K562 (cell line): Measurements from ENCODE around the gene RBM44. TPM values are rescaled to one million over a fixed set of nuclear protein-coding genes. Genes with fewer than 3 reads are reported as not detected.

Source experiments
- ATAC-seq: fragments of 200-7000 bp; cut with Tn5 transposase; 3 replicates; pipeline ENCODE4 v1.9.1; 2020; ENCODE audit warnings: moderate library complexity
- BruUV-seq: library from RNA; stranded (reverse); fragments of 400-500 nt; replicated peaks from 2 replicates; lab custom pipeline; 2021; lab: Mats Ljungman, UMichigan
- CTCF ChIA-PET: fragments of 300-600 bp; formaldehyde crosslinking; extraction: SDS; loops from one replicate; lab custom pipeline; 2021; ENCODE audit warnings: low intra/inter-chr PET ratio; lab: Yijun Ruan, JAX
- POLR2A ChIA-PET: fragments of 300-600, 350-650 bp; sonication (Branson Sonifier 250); formaldehyde crosslinking; extraction: SDS; loops from one replicate; lab custom pipeline; 2021; ENCODE audit warnings: antibody characterized with exemption, inconsistent platforms; lab: Yijun Ruan, JAX
- DNase-seq, 4 experiments: peaks; one replicate each; pipeline versions ENCODE4 v3.0.0 to v3.0.0-alpha.2; 2011 to 2018; ENCODE audit warnings: low spot score in 3 of 4, mixed read lengths in 3 of 4; ENCODE audit errors: extremely low read depth in 1 of 4
- FAIRE-seq: peaks from 2 replicates; lab custom pipeline; 2011; peaks lifted over from hg19 to GRCh38; lab: Jason Lieb, UNC
- H2AFZ ChIP-seq: 2 replicates; pipeline ENCODE4 v1.6.0; 2011; ENCODE audit warnings: low read depth, low read length, control low read depth, inconsistent platforms
- H3K27ac ChIP-seq: fragments of 200-600 bp; 3 replicates; pipeline ENCODE4 v1.8.0; 2011; ENCODE audit warnings: low read depth, mild to moderate bottlenecking, control low read depth, inconsistent platforms, low read length, moderate library complexity, mixed read lengths; ENCODE audit errors: extremely low read depth
- H3K27me3 ChIP-seq, 2 experiments: fragments of 300-600 bp in 1 of 2; 2 replicates in 1 of 2; 3 replicates in 1 of 2; pipeline versions ENCODE4 v1.6.0 to v1.8.0; 2011; ENCODE audit warnings: inconsistent platforms in 2 of 2, low read length in 2 of 2, mild to moderate bottlenecking in 1 of 2, mixed read lengths in 1 of 2, moderate library complexity in 1 of 2; ENCODE audit not compliant: control insufficient read depth in 2 of 2, insufficient read depth in 2 of 2
- H3K36me3 ChIP-seq: fragments of 300-600 bp; 3 replicates; pipeline ENCODE4 v1.8.0; 2011; ENCODE audit warnings: mild to moderate bottlenecking, low read length, inconsistent platforms; ENCODE audit not compliant: control insufficient read depth, insufficient read depth
- H3K4me1 ChIP-seq, 2 experiments: fragments of 200-600 bp in 1 of 2; replicated peaks in 1 of 2; 2 replicates in 1 of 2; 3 replicates in 1 of 2; pipeline versions ENCODE4 v1.5.1 to v1.8.0; 2011; ENCODE audit warnings: inconsistent platforms in 2 of 2, low read length in 2 of 2, mild to moderate bottlenecking in 1 of 2, mixed read lengths in 1 of 2, moderate library complexity in 1 of 2; ENCODE audit not compliant: control insufficient read depth in 2 of 2, insufficient read depth in 2 of 2
- H3K4me2 ChIP-seq: 2 replicates; pipeline ENCODE4 v1.6.1; 2011; ENCODE audit warnings: low read length, control low read depth, inconsistent platforms, mixed read lengths; ENCODE audit not compliant: insufficient read depth
- H3K4me3 ChIP-seq: fragments of 200-600 bp; sonication (generic), shearing (Covaris generic); 2 replicates; pipeline ENCODE4 v1.5.1; 2016; ENCODE audit warnings: control low read depth, inconsistent platforms
- H3K79me2 ChIP-seq: fragments of 200-600 bp; 3 replicates; pipeline ENCODE4 v1.8.0; 2011; ENCODE audit warnings: low read length, inconsistent platforms; ENCODE audit not compliant: control insufficient read depth, insufficient read depth
- H3K9ac ChIP-seq, 2 experiments: 2 replicates each; pipeline versions ENCODE4 v1.6.0 to v1.6.1; 2011; ENCODE audit warnings: low read depth in 2 of 2, low read length in 2 of 2, control low read depth in 1 of 2, inconsistent platforms in 1 of 2, mild to moderate bottlenecking in 1 of 2, mixed read lengths in 1 of 2; ENCODE audit not compliant: insufficient read depth in 1 of 2
- H3K9me1 ChIP-seq: one replicate; pipeline ENCODE4 v1.6.0; 2011; ENCODE audit warnings: inconsistent platforms, mild to moderate bottlenecking, low read length, moderate library complexity; ENCODE audit not compliant: control insufficient read depth, insufficient read depth
- H3K9me3 ChIP-seq: replicated peaks from 2 replicates; pipeline ENCODE4 v1.5.1; 2011; ENCODE audit warnings: low read depth, low read length, inconsistent platforms; ENCODE audit not compliant: control insufficient read depth, insufficient read depth
- H4K20me1 ChIP-seq: replicated peaks from 2 replicates; pipeline ENCODE4 v1.6.1; 2011; ENCODE audit warnings: low read length, inconsistent platforms, mixed read lengths; ENCODE audit not compliant: control insufficient read depth, insufficient read depth
- DIDO1 ChIP-seq: fragments of 450-650 bp; IDR thresholded peaks from 2 replicates; pipeline ENCODE4 v1.6.1; 2016; ENCODE audit warnings: low read depth, missing biosample characterization, missing genetic modification characterization
- LARP7 ChIP-seq: fragments of 450-650 bp; IDR thresholded peaks from 2 replicates; pipeline ENCODE4 v1.6.1; 2016
- ZNF644 ChIP-seq: fragments of 200-800 bp; sonication (Bioruptor generic); IDR thresholded peaks from 2 replicates; pipeline ENCODE4 v1.6.1; 2016; ENCODE audit warnings: low read depth, missing genetic modification characterization, missing compliant biosample characterization
- WGBS: fragments of 100-300 bp; shearing (Covaris generic); methylation state at CpG from one replicate; pipeline ENCODE4 v1.1.6; 2016; ENCODE audit warnings: low coverage, mixed read lengths; ENCODE audit not compliant: insufficient coverage; ENCODE audit errors: missing lambda C conversion rate; 5-methylcytosine and 5-hydroxymethylcytosine counted together
- in situ Hi-C: fragments of 300-500 bp; cut with MboI; formaldehyde crosslinking; loops from 4 replicates; pipeline ENCODE4 v1.15.0; 2018; ENCODE audit warnings: inconsistent platforms, mixed read lengths
- intact Hi-C: fragments of 100-400 bp; cut with micrococcal nuclease; formaldehyde crosslinking; loops from 2 replicates; pipeline ENCODE4 v1.14.2; 2022
- polyA plus RNA-seq, 8 experiments: library from polyadenylated mRNA; depleted of rRNA in 4 of 8; stranded (reverse) in 5 of 8; unstranded in 3 of 8; fragments of >200 nt; fragmentation: Nextera tagmentation in 2 of 8; fragmentation: Illumina TruSeq in 1 of 8; extraction: Ambion mirVana in 2 of 8; extraction: Trizol in 1 of 8; gene quantifications; 2 replicates each; pipeline versions ENCODE4 v1.2.1 to v1.2.3, GENCODE V29; 2011 to 2014; ENCODE audit warnings: inconsistent platforms in 1 of 8, missing spikeins in 1 of 8
- total RNA-seq, 7 experiments: library from RNA; depleted of rRNA in 6 of 7; stranded (reverse); fragments of >200 nt in 6 of 7; fragmentation: Illumina TruSeq in 2 of 7; extraction: Trizol in 2 of 7; gene quantifications; 2 replicates each; pipeline versions ENCODE4 v1.2.1 to v1.2.3, GENCODE V29; 2011 to 2021; ENCODE audit warnings: low replicate concordance in 1 of 7

RBM44 gene
- total and polyA plus RNA-seq, 9 of the 15 experiments (the other 6 are each of a cell fraction or from before 2014, with no cell fraction given), result 0.04 to 0.25 (median 0.13) TPM

GRCh38 chr2:237859533-237860272, 61.1 kb downstream of the RBM44 start, which contains the start of gene RAMP1:
Gene RAMP1 (plus strand): TSS chr2:237859623. CDS start chr2:237859676, 53 bp downstream.
- no peaks in the 10 kb centered on the region for H3K36me3 ChIP-seq
- in situ Hi-C loops (loop anchor here (10.0 to 25.0 kb wide), 2 partner anchors 245 to 403 kb away; partner anchors contain the start of gene ESPNL), intact Hi-C loops (loop anchor here (5.0 to 10.0 kb wide), 2 partner anchors 275 to 403 kb away; partner anchors contain the start of gene KLHL30)
- no peaks in the 10 kb centered on the region for H3K79me2 ChIP-seq
- FAIRE-seq, result no peak
- ATAC-seq, result no peak
- H3K9me3 ChIP-seq, result no peaks in the 10 kb centered on the region
- peaks cover 0 to 8% of the 10 kb centered on the region in 2 experiments; a peak in 2 of 5 replicates for H3K4me1 ChIP-seq
- H2AFZ ChIP-seq, result no peak within 1 kb of the TSS
- no peak within 1 kb of the TSS for H3K27ac ChIP-seq
- peaks cover 10 to 56% of the 10 kb centered on the region in 2 experiments; a peak in 4 of 5 replicates for H3K27me3 ChIP-seq
- no TSS peak for BruUV-seq
- no peak within 1 kb of the TSS for H3K4me3 ChIP-seq
- H3K9ac ChIP-seq, result no peak within 1 kb of the TSS
- 24% methylated on average over 22 of the region's 79 CpGs for WGBS
- POLR2A ChIA-PET, result interaction anchor here (0.6 kb wide), 1 partner anchor 92 kb away, joined by 3 read pairs; no protein-coding TSS in a partner anchor
- no peak within 1 kb of the TSS for H3K4me2 ChIP-seq
- H3K9me1 ChIP-seq, result no peaks in the 10 kb centered on the region
- DNase-seq, result peak in 1 of 4 experiments; percentile 0
- no peak for TF ChIP-seq DIDO1 (tag)
- TF ChIP-seq LARP7, result no peak
- TF ChIP-seq ZNF644 (tag), result no peak
- CTCF ChIA-PET, result no interaction called here
- H4K20me1 ChIP-seq, result no peaks in the 10 kb centered on the region
